Spleen (tissue), 7 donors: ENCODE results near the gene GPC2.

Source experiments
- CTCF ChIP-seq, 11 experiments: fragments of 200-600 bp in 7 of 11; fragments of 450-650 bp in 4 of 11; sonication (generic) in 4 of 11; IDR thresholded peaks in 8 of 11; conservative IDR thresholded peaks in 3 of 11; 1 replicate in 7 of 11; 2 replicates in 4 of 11; pipeline versions ENCODE4 v1.4.0 to v1.8.0; 2016 to 2021; ENCODE audit warnings: antibody characterized with exemption in 11 of 11, inconsistent platforms in 4 of 11, mild to moderate bottlenecking in 1 of 11
- POLR2AphosphoS5 ChIP-seq, 3 donors: sonication (generic); formaldehyde crosslinking; IDR thresholded peaks; one replicate each; pipeline ENCODE4 v1.5.1; 2017; ENCODE audit warnings: antibody characterized with exemption in 3 of 3
- donor health status: DM: no; HTN: no; CAD: no; lungs with moderate emphysema.
- donor health status: DM: no; HTN: no; CAD: no.
- donor health status: DM: no; HTN: no; CAD: no.

DNA sequence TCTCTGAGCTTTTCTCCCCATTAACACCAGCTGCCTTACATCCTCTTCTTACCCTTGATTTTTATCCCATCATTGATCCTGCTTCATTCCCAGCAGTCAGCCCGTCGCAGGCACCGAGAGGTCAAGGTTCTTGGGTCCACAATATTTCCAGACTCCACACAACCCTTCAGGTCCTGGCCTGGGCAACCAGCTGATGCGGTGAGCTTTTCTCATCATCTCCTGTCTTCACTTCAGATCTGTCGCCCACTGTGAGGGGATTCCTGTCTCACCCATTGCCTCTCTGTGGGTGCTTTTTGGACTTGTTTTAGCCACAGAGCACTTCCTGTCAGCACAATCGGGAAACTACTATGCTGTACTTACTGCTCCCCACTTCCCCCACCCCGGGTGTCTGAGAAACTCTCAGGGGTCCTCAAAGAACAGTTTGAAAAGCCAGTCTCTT, 34.2 kb upstream of the GPC2 start:
- TF ChIP-seq CTCF (IDR thresholded peaks at IDR 0.05 in 8 of 11, conservative IDR thresholded peaks at IDR 0.05 in 3 of 11) (no peak), POLR2AphosphoS5 (IDR thresholded peaks at IDR 0.05) (peak in 1 of 3 donors; percentile 51)
